ENCODE measurements around the gene ATF6. TPM values are rescaled to one million over a fixed set of nuclear protein-coding genes. Genes with fewer than 3 reads are reported as not detected.

ATF6 gene
- total RNA-seq, 6 experiments from 2014 or later: 16.5 to 24.4 (median 20.4) TPM

DNA sequence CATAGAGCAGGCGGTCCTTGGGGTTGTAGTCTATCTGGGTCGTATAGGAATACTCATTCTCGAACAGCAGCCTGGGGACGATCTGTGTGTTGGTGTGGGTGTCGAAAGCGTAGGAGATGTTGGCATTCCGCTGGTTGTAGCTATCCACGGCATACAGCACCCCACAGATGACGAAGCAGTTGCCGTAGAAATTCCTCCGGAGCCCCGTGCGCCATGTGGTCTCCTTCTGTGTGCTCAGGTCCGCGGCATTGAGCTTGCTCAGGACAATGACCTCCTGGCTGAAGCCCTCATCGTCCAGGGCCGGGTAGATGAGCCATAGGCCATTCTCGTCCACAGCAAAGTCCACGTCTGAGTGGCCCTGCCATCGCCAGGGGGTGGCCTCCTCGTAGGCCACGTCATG, 217.6 kb downstream of the ATF6 start:
- no peak overlapping the region for H3K4me3 ChIP-seq
- H3K4me1 ChIP-seq: no peaks in the 10 kb centered on the region
- intact Hi-C loops (cut with DNase I): no loop called here
- TF ChIP-seq POLR2A (IDR thresholded peaks at IDR 0.05): no peak
- TF ChIP-seq CTCF (IDR thresholded peaks at IDR 0.05): no peak
- no peak overlapping the region for H3K27ac ChIP-seq
- H3K27me3 ChIP-seq: no peaks in the 10 kb centered on the region
- H3K9me3 ChIP-seq: no peaks in the 10 kb centered on the region
- 76% methylated on average over 9 of the region's 22 CpGs for WGBS (ENCODE audit: insufficient coverage, low coverage, low lambda C conversion rate, missing lambda C conversion rate)
- DNase-seq: no peak
- H3K36me3 ChIP-seq: no peaks in the 10 kb centered on the region
- no peak for ATAC-seq

DNA sequence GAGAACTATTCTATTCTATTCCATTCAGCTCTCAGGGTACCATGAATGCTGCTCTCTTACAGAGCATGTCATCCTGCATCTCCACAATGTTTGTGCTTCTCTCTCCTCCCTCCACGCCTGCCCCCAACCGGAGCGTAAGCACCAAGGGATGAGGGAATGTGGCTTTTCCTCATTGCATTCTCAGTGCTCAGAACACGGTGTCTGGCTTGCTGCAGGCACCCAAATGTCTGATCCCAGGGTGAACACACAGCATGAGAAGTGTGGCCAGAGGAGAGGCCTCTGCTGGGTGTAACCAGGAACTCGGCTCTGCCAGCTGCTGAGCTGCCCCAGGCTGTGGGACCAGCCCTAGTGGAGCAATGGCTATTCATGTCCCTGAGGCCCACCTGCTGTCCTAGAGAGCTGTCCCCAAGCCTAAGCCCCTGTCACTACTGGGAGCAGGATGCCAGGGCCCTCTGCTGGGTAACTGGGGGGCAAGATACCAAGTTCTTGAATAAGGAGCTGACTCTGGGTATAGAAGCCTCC, 219.2 kb downstream of the ATF6 start:
- DNase-seq: no peak
- ATAC-seq: no peak
- H3K36me3 ChIP-seq: no peaks in the 10 kb centered on the region
- H3K4me3 ChIP-seq: no peak overlapping the region
- H3K27me3 ChIP-seq: no peaks in the 10 kb centered on the region
- H3K27ac ChIP-seq: no peak overlapping the region
- no peaks in the 10 kb centered on the region for H3K9me3 ChIP-seq
- H3K4me1 ChIP-seq: no peaks in the 10 kb centered on the region
- intact Hi-C loops (cut with DNase I): no loop called here
- TF ChIP-seq POLR2A (IDR thresholded peaks at IDR 0.05): no peak
- TF ChIP-seq CTCF (IDR thresholded peaks at IDR 0.05): no peak
- 59% methylated on average over 4 of the region's 5 CpGs for WGBS (ENCODE audit: insufficient coverage, low coverage, low lambda C conversion rate, missing lambda C conversion rate)

DNA sequence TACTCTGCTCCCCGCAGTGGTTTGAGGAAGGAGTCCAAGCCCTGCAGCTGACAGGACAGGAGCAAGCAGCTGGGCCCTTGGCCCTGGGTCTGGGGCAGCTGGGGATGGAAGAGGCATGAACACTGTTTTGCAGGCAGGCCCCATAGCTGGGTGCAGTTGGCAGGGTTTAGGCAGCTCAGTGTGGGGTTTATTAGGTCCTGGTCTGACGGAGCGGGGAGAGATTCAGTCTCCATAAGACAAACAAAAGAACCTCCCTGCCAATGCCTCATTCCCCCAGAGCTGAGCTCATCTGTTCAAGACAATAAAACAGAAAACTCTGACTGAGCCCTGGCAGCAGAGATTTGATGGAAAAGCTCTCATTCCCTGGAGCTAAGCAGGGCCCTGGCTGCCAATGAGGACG, 220.2 kb downstream of the ATF6 start:
- DNase-seq (no peak), ATAC-seq (no peak)
- Histone ChIP-seq H3K9me3 (no peaks in the 10 kb centered on the region), H3K36me3 (no peaks in the 10 kb centered on the region), H3K4me3 (no peak overlapping the region), H3K4me1 (no peaks in the 10 kb centered on the region), H3K27ac (no peak overlapping the region), H3K27me3 (no peaks in the 10 kb centered on the region)
- 83% methylated on average over 1 of the region's 4 CpGs for WGBS (ENCODE audit: insufficient coverage, low coverage, low lambda C conversion rate, missing lambda C conversion rate)
- no peak for TF ChIP-seq POLR2A (IDR thresholded peaks at IDR 0.05)
- no peak for TF ChIP-seq CTCF (IDR thresholded peaks at IDR 0.05)
- intact Hi-C loops (cut with DNase I): no loop called here

- no peak overlapping the region for H3K27ac ChIP-seq
- H3K4me1 ChIP-seq: no peaks in the 10 kb centered on the region
- no peak for DNase-seq
- H3K9me3 ChIP-seq: no peaks in the 10 kb centered on the region
- no peak overlapping the region for H3K4me3 ChIP-seq
- 67% methylated on average over 1 of the region's 1 CpG for WGBS (ENCODE audit: insufficient coverage, low coverage, low lambda C conversion rate, missing lambda C conversion rate)
- intact Hi-C loops (cut with DNase I): no loop called here
- TF ChIP-seq POLR2A (IDR thresholded peaks at IDR 0.05) (no peak), CTCF (IDR thresholded peaks at IDR 0.05) (no peak)
- H3K27me3 ChIP-seq: no peaks in the 10 kb centered on the region
- H3K36me3 ChIP-seq: no peaks in the 10 kb centered on the region
- ATAC-seq: no peak
Observed at GRCh38 chr1:161987303-161987702, 221.2 kb downstream of the ATF6 start.

- no peaks in the 10 kb centered on the region for H3K4me1 ChIP-seq
- DNase-seq (no peak), ATAC-seq (no peak)
- TF ChIP-seq POLR2A (IDR thresholded peaks at IDR 0.05) (no peak), CTCF (IDR thresholded peaks at IDR 0.05) (no peak)
- no peak overlapping the region for H3K4me3 ChIP-seq
- whole genome bisulfite sequencing (ENCODE audit: insufficient coverage, low coverage, low lambda C conversion rate, missing lambda C conversion rate): 37% methylated on average over 2 of the region's 5 CpGs
- no peaks in the 10 kb centered on the region for H3K36me3 ChIP-seq
- intact Hi-C loops (cut with DNase I): no loop called here
- no peak overlapping the region for H3K27ac ChIP-seq
- H3K27me3 ChIP-seq: no peaks in the 10 kb centered on the region
- H3K9me3 ChIP-seq: no peaks in the 10 kb centered on the region
Observed at GRCh38 chr1:161987872-161988271, 221.8 kb downstream of the ATF6 start.
